Stimulated activated CD4-positive, alpha-beta T cell treated with anti-CD3 and anti-CD28 coated beads, Interleukin-1b, Interleukin-23, amount 100 ng/mL, for 48 hours (primary cell): ENCODE results near the gene TACC3.
A peak's percentile ranks its signal among the peaks of the same experiment; 100 is the strongest.

Source experiments
- DNase-seq: peaks from one replicate; pipeline ENCODE4 v3.0.0-alpha.2; 2020

TACC3 gene

DNA sequence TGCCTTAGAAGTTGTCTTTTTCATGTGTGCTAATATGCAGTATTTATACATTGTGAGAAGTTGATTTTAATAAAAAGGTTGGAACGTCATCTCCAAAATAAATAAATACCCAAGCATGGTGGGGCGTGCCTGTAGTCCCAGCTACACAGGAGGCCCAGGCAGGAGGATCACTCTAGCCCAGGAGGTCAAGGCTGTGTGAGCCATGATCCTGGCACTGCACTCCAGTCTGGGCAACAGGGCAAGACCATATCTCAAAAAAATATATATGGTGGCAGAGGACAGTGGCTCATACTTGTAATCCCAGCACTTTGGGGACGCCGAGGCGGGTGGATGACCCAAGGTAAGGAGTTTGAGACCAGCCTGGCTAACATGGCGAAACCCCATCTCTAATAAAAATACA lies 15.6 kb upstream of the TACC3 start:
- no peak for DNase-seq

DNA sequence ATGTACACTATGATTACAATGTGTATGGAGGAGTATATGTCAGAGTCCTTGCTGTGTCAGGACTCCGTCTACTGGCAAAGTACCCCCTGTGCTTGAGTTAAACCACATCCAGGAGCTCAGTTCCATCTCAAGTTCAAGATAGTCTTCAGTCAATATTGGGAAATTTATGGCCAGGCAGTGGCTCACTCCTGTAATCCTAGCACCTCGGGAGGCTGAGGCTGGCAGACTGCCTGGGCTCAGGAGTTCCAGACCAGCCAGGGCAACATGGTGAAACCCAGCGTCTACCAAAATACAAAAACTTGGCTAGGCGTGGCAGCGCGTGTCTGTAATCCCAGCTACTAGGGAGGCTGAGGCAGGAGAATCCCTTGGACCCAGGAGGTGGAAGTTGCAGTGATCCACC lies 15.0 kb upstream of the TACC3 start:
- no peak for DNase-seq

DNA sequence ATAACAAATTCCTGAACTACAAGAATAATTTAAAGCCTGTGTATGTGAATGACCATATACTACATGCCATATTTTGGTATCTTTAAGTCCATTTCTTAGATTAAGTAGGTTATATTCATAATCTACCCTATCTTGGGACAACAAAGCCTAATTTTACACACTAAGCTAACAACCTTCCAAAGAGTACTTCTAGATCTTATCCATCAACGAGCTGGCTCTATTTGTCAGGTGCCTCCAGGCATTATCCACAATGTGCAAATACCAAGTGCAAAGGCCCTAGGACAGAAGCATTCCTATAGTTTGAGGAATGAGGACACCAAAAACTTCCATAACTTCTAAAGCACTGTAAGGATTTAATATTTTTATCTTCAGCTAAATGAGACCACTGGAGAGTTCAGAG lies 12.7 kb upstream of the TACC3 start:
- no peak for DNase-seq

DNA sequence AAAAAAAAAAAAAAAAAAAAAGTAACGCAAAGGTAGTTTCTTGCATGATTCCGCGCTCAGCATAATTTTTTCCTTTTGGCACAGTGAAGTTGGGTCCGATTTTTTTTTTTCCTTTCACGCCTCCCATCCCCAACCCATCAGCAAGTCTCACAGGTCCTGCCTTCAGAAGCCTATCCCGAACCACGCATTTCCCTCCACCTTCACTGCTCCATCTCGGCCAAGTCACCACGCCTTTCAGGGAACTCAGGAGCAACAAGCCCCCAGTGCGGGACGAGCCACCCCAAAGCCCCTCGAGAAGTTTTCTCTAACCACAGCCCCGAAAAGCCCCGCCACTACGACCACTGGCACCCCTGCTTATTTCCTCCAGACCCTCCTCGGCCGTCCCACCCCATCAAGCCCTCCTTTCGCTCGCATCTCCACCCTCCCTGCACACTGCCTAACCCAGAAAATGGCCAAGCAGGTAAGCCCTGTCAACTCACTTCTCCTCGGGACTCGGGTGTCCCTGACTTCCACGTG lies 10.2 kb upstream of the TACC3 start:
- no peak for DNase-seq

DNA sequence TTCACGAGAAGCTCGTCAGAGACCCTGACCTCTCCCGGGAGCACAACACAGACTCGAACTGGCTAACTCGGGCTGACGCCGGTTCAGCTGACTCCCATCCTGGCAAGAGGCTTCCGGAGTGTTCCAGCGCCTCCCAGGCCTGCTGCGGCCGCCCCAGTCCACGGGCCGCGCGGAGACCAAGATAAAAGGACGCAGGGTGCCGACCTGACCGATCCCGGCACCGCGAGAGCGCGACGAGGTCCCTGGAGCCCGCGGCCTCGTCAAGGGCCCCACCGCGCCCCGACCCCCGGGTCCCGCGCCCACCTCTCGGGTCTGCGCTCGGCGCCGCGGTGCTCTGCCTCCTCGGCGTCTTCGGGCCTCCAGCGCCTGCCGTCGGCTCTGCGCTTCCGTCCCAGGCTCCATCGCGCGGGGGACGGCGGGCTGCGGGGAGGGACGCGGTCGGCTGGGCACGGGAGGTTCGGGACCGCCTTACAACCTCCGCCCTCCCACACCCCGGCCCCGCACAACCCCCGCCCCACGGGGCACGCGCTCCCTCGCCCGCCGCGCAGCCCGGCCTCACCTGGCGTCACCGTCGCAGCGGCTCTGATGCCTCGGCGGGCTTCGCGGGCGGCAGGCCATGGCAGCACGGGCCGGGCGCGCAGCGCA lies 9.6 kb upstream of the TACC3 start:
- peak; percentile 46 for DNase-seq

DNA sequence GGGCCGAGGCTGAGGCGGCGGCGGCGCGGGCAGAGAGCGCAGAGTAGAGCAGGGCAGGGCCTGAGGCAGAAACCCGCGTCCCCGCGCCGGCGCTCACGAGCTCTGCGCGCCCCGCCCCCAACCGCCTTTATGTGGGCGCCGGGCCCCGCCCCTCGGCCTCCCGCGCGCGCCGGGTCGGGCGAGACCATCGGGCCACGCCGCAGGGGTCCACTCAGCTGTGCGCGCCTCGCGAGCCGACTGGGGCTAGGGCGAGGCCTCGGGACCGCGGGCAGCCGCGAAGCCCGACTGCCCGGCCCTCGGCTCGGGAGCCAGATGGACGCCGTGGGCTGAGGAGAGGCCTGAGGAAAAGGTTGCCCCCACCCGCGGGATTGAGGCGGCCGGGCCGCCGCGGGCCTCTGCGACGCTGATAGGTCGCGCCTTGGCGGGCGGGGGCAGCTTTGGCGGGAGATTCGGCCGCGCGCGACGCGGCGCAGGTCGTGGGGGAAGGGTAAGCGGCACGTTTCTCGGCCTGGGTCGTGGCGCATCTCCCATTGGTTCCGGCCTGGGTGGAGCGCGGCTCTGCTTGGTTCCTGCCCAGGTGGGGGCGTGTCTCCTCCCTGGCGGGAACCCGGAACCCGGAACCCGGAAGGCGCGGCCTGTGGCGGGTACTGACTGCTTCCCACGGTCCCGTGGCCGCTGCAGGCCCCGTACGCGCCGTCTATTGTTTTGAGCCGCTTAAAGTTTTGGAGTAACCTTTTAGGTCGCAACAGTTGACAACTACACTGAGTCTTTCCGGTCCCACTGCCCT lies 8.9 kb upstream of the TACC3 start, which contains the start of gene SLBP:
SLBP (minus strand) TSS at position 104 of the 787 bp plus-strand sequence. CDS start 131 bp downstream, outside the sequence.
- peak; percentile 99 for DNase-seq

DNA sequence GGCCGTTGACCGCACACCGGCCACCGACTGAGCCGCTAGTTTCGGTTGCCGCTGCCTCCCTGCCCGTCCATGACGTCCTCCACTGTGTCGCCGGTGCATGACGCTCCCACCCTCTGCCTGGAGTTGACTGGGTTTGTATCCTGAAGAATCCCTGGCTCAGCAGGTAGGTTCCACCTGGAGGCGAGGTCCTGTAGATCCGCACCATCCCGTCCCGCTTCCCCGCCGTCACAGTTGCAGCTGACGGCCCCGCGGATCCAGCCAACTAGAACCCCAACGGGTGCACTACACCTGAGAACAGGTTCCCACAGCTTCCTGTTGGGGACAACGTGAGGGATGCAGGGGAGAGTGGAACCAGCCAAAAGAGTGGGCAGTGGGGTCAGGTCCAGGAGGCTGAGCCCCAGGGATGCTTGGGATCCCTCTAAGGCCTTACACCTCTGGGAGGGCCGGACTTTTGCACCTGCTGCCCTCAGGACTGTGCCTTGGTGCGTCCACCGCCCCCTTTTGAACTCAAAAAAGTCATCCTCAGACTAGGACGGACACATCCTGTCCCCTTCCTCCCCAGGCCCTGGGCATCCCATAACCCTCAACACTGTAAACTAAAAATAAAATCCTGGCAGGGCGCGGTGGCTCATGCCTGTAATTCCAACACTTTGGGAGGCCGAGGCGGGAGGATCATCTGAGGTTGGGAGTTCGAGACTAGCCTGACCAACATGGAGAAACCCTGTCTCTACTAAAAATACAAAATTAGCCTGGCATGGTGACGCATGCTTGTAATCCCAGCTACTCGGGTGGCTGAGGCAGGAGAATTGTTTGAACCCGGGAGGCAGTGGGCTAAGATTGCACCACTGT lies 8.1 kb upstream of the TACC3 start:
- no peak for DNase-seq

DNA sequence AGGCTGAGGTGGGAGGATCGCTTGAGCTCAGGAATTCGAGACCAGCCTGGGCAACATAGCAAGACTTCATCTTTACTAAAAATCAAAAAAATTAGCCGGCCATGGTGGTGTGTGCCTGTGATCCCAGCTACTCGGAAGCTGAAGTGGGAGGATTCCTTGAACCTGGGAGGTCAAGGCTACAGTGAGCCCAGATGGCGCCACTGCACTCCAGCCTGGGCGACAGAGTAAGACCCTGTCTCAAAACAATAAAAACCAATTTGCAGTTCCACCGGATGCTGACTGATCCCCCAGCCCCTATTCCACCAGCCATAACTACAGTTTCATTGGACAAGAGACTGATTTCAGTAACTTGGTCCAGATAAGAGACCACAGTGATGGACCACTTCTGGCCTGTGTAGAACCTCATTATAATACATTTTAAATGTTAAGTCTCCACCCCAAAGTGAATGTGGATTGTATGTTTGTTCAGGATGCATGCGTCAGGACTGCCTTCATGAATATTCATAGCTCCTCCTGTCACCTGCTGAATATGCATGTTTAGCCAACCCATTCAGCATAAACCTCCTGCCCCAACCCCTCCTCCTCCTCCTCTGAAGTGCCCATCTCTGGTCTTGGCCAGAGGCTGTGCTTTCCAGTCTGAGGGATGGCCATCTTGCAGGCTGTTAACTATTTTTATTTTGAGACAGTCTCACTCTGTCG lies 6.9 kb upstream of the TACC3 start:
- DNase-seq, result no peak

DNA sequence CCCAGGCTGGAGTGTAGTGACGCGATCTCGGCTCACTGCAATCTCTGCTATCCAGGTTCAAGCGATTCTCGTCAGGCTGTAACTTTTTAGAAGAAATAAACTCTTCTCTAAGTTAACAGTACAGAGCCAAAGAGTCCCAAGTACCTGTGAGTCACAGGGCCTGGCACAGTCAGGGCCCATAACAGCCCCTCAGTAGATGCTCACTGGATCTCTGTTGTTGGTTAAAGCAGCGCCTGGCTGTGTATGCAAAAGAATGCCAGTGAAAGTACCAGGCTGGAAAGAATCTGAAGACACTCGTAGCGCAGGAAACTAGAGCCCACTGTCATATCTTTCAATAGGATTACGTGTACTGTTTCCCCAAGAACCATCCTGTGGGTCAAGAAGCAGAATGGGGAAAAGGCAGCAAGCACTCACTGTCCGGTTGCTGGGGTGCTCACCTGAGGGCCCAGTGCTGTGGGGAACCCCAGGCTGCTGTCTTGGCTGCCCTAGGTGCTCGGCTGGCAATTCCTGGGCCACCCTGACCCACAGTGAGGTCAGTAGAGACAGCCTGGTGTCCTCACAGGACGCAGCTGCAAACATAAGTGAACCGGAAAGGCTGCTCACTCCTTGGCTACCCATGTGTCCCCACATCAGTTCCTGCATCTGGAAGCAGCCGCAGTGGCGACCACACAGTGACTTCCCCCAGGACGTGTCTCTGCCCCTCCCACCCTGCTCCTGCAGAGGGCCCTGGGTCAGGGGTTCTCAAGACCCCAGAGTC lies 6.1 kb upstream of the TACC3 start:
- DNase-seq, result no peak

DNA sequence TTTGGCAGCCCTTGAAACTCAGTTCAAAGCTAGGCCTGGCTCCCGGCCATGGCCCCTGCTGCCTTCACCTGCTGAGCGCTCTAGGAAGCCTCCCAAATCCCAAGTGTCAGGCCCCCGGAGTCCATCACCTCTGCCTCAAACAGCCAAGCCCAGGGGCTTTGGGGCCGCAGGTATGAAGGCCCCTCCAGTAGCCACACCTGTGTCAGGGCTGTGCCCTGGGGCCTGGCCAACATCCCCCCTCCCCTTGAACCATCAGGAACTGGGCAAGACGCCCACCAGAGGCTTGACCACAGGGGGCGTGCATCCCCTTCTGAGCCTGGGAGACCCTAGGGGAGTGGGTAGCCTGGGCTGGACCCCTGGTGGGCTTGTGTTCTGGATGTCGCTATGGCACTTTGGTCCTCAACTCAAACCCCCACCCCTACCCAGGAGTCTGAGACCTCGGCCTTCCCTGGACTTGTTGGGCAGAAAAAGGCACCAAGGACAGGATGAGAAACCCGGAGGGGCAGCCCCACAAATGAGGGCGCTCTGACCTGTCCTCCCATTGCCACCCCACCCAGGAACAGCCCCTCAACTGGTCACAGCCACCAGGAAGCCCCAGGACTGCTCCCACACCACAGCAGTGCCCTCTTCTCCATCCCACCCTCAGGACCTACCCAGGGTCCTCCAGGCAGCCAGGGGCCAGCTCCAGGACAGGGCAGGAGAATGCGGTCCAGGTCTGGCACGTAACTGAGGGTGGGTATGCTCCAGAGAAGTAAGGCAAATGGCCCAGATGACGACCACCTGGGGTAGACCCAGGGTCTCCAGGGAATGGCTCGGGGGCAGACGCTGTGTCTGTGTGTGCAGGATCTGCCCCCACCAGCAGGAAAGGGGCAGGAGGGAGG lies 5.0 kb upstream of the TACC3 start:
- no peak for DNase-seq

DNA sequence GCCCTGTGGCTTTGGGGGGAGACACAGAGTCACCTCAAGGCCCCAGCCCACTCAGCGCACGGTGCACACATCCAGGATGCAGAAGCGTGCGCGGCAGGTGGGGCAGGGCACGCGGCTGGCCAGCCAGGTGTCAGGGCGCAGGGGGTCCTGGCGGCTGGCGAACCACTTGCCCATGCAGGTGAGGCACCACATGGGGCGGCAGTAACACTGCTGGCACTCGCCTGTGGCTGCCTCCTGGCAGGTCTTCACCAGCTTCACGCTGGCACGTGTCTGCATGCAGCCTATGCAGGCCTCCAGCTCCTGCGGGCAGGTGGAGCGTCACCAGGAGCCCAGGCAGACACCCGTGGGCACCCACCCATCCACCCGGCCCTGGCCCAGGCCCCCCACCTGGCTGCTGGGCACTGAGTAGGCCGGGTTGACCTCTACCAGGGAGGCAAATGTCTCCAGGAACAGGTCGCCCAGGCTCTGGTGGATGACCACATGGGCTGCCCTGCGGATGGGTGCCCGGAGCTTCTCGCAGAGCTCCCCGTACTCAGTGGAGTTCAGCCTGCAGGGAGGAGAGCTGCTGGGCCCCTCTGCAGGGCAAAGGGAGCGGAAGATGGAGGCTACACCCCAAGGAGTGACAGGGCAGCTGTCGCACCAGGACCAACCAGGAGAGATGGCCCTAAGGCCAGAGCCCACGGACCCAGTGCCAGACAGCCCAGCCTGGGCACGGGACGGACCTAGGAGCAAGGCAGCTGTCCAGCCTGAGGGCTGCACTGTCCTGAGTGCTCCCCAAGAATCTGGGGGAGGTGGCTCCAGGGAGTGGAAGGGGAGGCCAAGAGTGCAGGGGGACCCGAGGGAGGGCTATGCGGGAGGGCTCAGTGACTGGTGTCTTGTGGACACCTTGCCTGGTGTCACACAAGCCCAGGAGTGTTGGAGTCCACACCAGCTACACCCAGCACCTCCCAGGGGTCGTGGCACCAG lies 3.9 kb upstream of the TACC3 start:
- DNase-seq, result no peak

DNA sequence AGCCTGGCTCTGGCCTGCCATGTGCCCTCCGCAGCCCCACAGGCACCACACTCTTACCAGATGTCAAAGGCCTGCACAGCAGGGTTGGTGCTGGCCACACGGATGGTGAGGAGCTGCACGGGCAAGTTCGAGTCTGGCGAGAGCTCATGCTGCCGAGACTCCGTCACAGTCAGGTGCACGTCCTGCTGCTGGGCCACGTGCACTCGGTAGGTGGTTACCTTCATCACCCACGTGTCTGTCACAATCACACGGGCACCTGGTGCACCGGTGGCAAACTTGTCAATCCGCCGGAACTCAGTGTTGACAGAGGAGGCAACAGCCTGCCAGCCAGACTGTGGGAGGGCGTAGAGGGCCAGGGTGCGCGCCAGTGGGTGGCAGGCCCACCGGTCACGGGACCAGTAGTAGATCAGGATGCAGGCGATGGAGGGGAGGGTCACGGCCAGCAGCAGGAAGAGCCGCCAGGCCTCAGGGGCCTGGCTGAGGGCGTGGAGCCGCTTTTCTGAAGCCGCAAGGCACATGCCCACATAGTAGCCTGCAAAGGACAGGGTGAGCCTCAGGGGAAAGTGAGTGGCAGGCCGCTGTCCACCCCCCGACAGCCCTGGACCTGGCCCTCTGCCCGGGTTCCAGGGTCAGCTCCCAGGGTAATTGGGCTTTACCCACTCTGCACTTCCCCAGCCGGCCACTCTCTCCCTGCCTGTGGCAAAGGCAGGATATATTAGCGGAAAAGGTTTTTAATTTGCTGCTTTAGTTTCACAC lies 3.0 kb upstream of the TACC3 start:
- DNase-seq, result no peak

DNA sequence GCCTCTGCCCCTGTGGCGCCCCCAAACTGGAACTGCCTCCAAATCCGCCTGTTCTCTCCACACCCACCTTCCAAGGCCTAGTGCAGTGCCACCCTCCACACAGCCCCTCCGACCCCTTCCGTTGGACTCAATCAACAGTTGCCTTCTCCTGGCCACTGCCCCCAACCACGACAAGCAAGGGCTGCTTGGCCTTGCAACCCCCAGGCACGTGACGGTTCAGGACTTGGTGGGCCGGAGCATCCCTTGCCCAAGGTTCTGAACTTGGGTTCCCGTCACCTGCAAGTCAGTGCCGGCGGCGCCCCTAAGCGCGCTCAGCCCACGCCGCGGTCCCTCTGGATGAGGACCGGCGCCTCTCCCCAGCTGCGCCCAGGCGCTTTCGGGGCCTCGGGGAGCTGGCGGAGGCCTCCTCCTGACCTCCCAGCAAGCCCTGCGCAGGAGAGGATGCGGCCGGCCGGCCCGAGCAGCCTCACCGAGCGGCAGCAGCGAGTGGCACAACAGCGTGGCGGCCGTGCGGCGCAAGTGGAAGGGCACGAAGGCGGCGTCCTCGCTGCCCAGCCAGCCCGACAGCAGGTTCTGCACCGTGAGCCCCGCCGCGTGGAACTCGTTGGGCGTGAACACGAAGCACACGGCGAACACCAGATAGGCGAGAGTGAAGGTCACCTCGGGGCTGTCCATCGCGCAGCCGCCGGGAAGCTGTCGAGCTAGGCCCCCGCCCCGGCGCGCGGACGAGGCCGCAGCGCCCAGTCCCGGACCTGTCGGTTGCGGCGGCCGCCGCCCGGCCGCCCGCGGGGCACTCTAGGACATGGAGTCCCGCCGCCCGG lies 948 bp upstream of the TACC3 start:
- peak; percentile 47 for DNase-seq

DNA sequence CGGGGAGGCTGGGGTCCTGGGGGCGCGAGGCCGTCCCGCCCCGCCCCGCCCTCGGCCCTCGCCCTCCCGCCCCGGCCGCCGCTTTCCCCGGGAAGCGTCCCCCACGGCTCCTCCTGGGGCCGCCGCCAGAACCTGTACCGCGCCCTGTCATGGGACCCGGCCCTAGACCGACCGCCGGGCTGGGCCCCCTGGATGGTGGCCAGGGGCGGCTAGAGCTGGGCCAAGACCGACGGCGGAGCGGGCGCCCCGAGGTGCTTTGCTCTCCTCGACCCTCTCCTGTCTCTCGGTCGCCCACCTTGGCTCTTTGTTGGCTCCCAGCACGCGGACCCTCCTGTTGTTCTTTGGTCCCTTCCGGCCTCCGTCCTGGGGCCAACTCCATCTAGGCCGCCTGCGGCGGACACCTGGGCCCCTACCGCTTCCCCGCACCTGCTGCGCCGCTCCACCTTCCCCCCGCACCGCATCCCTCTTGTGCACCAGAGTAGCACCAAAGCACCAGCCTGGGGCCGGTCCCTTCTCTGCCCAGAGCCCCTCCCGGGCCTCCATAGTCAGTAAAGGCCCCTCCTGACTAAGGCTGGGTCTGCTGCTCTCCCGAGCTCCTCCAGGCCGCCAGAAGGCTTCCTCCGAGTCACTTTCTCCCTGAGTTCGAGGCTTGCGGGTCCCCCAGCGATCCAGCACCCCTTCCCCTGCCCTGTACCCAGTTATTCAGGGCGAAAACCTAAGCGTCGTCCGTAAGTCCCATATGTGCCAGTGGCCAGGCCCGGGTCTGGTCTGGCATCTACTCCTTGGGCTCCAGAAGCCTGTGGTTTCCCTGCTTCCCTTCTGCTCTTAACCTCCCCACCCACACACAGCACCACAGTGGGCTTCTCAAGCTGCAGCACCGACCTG lies 587 bp downstream of the TACC3 start:
- no peak for DNase-seq

DNA sequence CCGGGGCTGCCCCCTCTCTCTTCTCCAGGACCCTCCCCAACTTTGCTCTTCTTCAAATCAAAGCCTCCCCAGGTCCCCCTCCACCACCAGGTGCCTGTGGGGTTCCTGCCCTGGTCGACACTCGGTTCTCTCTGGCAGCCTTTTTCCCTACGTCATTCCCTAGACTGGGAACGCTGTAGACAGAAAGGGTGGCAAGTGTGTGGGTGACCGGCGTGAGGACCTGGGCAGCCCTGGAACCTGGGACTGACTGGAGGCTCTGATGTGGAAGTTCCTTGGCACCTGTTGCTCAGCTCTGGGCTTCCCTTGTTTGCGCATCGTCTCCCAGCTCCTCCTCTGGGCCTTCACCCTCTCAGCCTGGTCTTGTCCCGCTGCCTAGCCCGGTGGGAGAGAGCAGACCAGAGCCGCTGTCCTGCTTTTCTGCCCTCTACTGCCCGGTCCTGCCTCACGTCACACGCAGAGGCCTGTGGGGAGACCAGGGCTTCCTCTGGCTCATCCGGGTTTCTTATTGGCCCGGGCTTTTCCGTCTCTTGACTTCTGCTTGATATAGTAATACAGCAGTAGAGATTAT lies 1.3 kb downstream of the TACC3 start:
- DNase-seq, result no peak

DNA sequence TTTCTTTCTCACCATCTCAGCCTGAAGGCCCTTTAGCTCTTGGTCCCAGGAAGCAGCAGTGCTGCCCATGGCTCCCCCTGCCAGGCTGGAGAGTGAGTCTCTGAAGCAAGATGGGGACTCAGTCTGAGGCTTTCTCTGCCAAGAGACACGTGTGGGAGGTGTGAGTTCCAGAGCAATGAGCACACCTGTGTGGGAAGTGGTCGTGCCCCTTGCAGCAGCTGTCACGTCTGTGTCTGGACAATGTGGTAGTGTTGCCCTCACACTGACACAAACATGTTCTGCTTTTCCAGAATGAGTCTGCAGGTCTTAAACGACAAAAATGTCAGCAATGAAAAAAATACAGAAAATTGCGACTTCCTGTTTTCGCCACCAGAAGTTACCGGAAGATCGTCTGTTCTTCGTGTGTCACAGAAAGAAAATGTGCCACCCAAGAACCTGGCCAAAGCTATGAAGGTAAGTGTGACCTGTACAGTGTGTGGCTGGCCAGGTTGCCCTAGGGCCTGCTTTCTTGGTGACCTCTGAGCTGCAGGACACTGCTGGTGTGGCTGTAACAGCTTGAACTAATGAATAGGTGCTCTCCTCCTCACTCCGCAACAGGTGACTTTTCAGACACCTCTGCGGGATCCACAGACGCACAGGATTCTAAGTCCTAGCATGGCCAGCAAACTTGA lies 1.9 kb downstream of the TACC3 start:
- peak; percentile 81 for DNase-seq
